Smooth muscle cell (in vitro differentiated cells): ENCODE data around the gene USH2A. TPM values are rescaled to one million over a fixed set of nuclear protein-coding genes. Genes with fewer than 3 reads are reported as not detected.

ENCODE experiments used
- DNase-seq: peaks from one replicate; lab custom pipeline; 2025; ENCODE audit not compliant: unreplicated experiment; lab: John Stamatoyannopoulos, UW
- H2AFZ ChIP-seq: fragments of 200-600 bp; sonication (generic); 2 replicates; pipeline ENCODE4 v1.6.0; 2016; ENCODE audit warnings: antibody characterized with exemption, low read depth, mild to moderate bottlenecking
- H3F3A ChIP-seq: fragments of 200-600 bp; sonication (generic); 2 replicates; pipeline ENCODE4 v1.6.0; 2017; ENCODE audit warnings: antibody characterized with exemption, low read depth
- H3K27ac ChIP-seq: fragments of 200-600 bp; sonication (generic); 2 replicates; pipeline ENCODE4 v1.5.1; 2016; ENCODE audit warnings: low read depth, mild to moderate bottlenecking
- H3K27me3 ChIP-seq: fragments of 200-600 bp; sonication (generic); 2 replicates; pipeline ENCODE4 v1.6.1; 2016; ENCODE audit warnings: low read depth, mild to moderate bottlenecking
- H3K36me3 ChIP-seq: fragments of 200-600 bp; sonication (generic); 2 replicates; pipeline ENCODE4 v1.5.1; 2016; ENCODE audit warnings: low read depth
- H3K4me1 ChIP-seq: fragments of 200-600 bp; sonication (generic); 2 replicates; pipeline ENCODE4 v1.5.1; 2016; ENCODE audit warnings: low read depth
- H3K4me2 ChIP-seq: fragments of 200-600 bp; sonication (generic); 2 replicates; pipeline ENCODE4 v1.6.0; 2016; ENCODE audit warnings: mild to moderate bottlenecking
- H3K4me3 ChIP-seq: fragments of 200-600 bp; sonication (generic); 2 replicates; pipeline ENCODE4 v1.5.1; 2016; ENCODE audit warnings: mild to moderate bottlenecking
- H3K79me2 ChIP-seq: fragments of 200-600 bp; sonication (generic); 2 replicates; pipeline ENCODE4 v1.6.0; 2016; ENCODE audit warnings: low read depth, mild to moderate bottlenecking
- H3K9ac ChIP-seq: fragments of 200-600 bp; sonication (generic); 2 replicates; pipeline ENCODE4 v1.6.0; 2016; ENCODE audit warnings: low read depth
- H3K9me3 ChIP-seq: fragments of 200-600 bp; sonication (generic); replicated peaks from 2 replicates; pipeline ENCODE4 v1.5.1; 2016; ENCODE audit warnings: low read depth
- H4K20me1 ChIP-seq: fragments of 200-600 bp; sonication (generic); 2 replicates; pipeline ENCODE4 v1.6.0; 2016; ENCODE audit warnings: low read depth
- WGBS: methylation state at CpG from one replicate; pipeline ENCODE4 v1.1.7; 2016; ENCODE audit warnings: low lambda C conversion rate; 5-methylcytosine and 5-hydroxymethylcytosine counted together
- polyA plus RNA-seq: library from polyadenylated mRNA; unstranded; fragments of >200 nt; fragmentation: Nextera tagmentation; extraction: Ambion mirVana; gene quantifications from 2 replicates; pipeline ENCODE4 v1.2.1, GENCODE V29; 2016
- total RNA-seq: library from RNA; depleted of rRNA; stranded (reverse); fragments of >200 nt; gene quantifications from 2 replicates; pipeline ENCODE4 v1.2.3, GENCODE V29; 2014
- TF ChIP-seq, protein P1 (sequence below): fragments of 200-600 bp; sonication (generic); IDR thresholded peaks from 2 replicates; pipeline ENCODE4 v1.5.1; 2017; ENCODE audit warnings: borderline replicate concordance, mild to moderate bottlenecking, antibody characterized with exemption; ENCODE audit not compliant: insufficient read depth, poor library complexity, severe bottlenecking

Gene USH2A
- total and polyA plus RNA-seq, 2 experiments from 2014 or later, result under 0.01 TPM; not detected in 1

DNA sequence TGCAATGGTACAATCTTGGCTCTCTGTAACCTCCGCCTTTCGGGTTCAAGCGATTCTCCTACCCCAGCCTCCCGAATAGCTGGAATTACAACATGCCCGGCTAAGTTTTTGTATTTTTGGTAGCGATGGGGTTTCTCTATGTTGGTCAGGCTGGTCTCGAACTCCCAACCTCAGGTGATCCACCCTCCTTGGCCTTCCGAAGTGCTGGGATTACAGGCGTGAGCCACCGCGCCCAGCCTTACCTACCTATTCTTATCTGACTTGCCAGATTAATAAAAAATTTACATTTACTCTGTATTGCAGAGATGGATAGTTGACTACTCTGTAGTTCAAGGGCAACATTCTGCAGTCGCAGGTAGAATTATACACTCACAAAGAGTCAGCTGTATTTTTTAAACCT lies 496.6 kb downstream of the USH2A start:
- no peaks in the 10 kb centered on the region for H3K4me1 ChIP-seq
- H3K4me2 ChIP-seq, result no peak overlapping the region
- H3K9ac ChIP-seq, result no peak overlapping the region
- no peak for DNase-seq
- H2AFZ ChIP-seq, result no peak overlapping the region
- H3K27me3 ChIP-seq, result no peaks in the 10 kb centered on the region
- no peaks in the 10 kb centered on the region for H3K79me2 ChIP-seq
- no peaks in the 10 kb centered on the region for H3K36me3 ChIP-seq
- H3K9me3 ChIP-seq, result no peaks in the 10 kb centered on the region
- TF ChIP-seq, protein P1, sequence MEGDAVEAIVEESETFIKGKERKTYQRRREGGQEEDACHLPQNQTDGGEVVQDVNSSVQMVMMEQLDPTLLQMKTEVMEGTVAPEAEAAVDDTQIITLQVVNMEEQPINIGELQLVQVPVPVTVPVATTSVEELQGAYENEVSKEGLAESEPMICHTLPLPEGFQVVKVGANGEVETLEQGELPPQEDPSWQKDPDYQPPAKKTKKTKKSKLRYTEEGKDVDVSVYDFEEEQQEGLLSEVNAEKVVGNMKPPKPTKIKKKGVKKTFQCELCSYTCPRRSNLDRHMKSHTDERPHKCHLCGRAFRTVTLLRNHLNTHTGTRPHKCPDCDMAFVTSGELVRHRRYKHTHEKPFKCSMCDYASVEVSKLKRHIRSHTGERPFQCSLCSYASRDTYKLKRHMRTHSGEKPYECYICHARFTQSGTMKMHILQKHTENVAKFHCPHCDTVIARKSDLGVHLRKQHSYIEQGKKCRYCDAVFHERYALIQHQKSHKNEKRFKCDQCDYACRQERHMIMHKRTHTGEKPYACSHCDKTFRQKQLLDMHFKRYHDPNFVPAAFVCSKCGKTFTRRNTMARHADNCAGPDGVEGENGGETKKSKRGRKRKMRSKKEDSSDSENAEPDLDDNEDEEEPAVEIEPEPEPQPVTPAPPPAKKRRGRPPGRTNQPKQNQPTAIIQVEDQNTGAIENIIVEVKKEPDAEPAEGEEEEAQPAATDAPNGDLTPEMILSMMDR, result no peak
- H3K4me3 ChIP-seq, result no peak overlapping the region
- H3F3A ChIP-seq, result no peaks in the 10 kb centered on the region
- H3K27ac ChIP-seq, result no peak overlapping the region
- H4K20me1 ChIP-seq, result no peaks in the 10 kb centered on the region
- WGBS, result 95% methylated on average over 12 of the region's 12 CpGs

DNA sequence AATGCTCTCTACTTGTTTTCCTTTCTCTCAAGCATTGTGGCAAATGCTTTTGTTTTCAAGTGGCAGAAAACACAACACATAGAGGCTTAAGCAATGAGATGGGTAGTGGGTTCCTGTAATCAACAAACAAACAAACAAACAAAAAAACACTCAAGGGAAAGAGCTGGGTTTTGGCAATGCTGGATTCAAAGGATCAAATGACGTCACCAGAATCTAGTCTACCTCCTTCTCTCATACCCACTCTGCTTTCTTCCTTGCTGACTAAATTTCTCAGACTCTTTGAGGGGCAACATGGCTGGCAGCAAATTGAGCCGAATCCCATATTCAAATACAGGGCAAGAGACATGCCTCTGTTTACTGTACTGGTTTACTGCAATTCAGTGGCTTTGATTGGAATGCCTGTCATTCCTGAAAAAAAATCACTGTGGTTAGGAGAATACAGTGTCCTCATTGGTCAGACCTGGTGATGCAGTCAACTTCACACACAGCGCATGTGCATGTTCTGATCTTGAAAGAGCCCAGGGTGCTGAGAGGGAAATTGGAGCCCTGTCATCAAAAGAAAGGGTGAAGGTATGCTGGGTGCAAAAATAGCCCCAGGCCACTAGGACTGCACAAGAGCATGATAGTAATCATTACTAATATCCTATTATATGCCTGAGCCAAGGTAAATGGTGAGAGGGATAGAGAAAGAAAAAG lies 500.0 kb downstream of the USH2A start:
- Histone ChIP-seq H4K20me1 (no peaks in the 10 kb centered on the region), H3K9ac (no peak overlapping the region), H3K36me3 (no peaks in the 10 kb centered on the region), H3K4me2 (no peak overlapping the region), H3F3A (no peaks in the 10 kb centered on the region), H3K27me3 (no peaks in the 10 kb centered on the region), H3K4me3 (no peak overlapping the region), H3K27ac (no peak overlapping the region), H3K4me1 (no peaks in the 10 kb centered on the region), H2AFZ (peak overlapping the region; percentile 32), H3K79me2 (no peaks in the 10 kb centered on the region), H3K9me3 (no peaks in the 10 kb centered on the region)
- TF ChIP-seq, protein P1, result no peak
- no peak for DNase-seq
- 77% methylated on average over 3 of the region's 3 CpGs for WGBS

DNA sequence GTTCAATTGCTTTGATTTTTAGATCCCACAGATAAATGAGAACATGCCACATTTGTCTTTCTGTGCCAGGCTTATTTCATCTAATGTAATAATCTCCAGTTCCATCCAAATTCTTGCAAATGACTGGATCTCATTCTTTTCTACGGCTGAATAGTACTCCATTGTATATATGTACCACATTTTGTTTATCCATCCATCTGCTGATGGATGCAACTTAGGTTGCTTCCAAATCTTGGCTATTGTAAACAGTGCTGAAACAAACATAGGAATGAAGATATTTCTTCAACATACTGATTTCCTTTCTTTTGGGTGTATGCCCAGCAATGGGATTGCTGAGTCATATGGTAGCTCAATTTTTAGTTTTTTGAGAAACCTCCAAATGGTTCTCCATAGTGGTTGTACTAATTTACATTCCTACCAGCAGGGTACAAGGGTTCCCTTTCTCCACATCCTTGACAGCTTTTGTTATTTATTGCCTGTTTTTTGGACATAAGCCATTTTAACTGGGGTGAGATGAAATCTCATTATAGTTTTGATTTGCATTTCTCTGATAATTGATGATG lies 511.8 kb downstream of the USH2A start:
- no peaks in the 10 kb centered on the region for H3K27me3 ChIP-seq
- H3K27ac ChIP-seq, result no peak overlapping the region
- H3K4me1 ChIP-seq, result no peaks in the 10 kb centered on the region

More for the DNA sequence above, 511.8 kb downstream of the USH2A start:
- Histone ChIP-seq H4K20me1 (no peaks in the 10 kb centered on the region), H3K4me3 (no peak overlapping the region), H2AFZ (no peak overlapping the region), H3K4me2 (no peak overlapping the region), H3F3A (no peaks in the 10 kb centered on the region), H3K79me2 (no peaks in the 10 kb centered on the region), H3K9ac (no peak overlapping the region), H3K9me3 (no peaks in the 10 kb centered on the region), H3K36me3 (no peaks in the 10 kb centered on the region)
- TF ChIP-seq, protein P1, result peak; percentile 10
- no peak for DNase-seq
- 93% methylated on average over 1 of the region's 1 CpG for WGBS
